HepG2 (cell line): ENCODE data around the gene SKP1. TPM values are rescaled to one million over a fixed set of nuclear protein-coding genes. Genes with fewer than 3 reads are reported as not detected.

Experiments used
- CCAR2 ChIP-seq: fragments of 200-400 bp; formaldehyde crosslinking; optimal IDR thresholded peaks from 2 replicates; pipeline ENCODE3; 2018; ENCODE audit warnings: low read depth, mild to moderate bottlenecking, low read length, moderate library complexity
- FOXM1 ChIP-seq: sonication (generic); formaldehyde crosslinking; IDR thresholded peaks from 2 replicates; pipeline ENCODE4 v1.5.0; 2020; ENCODE audit warnings: missing genetic modification reagents
- FOXO1 ChIP-seq: sonication (generic); formaldehyde crosslinking; IDR thresholded peaks from 2 replicates; pipeline ENCODE4 v1.4.0; 2020; ENCODE audit warnings: missing genetic modification reagents
- GATA4 ChIP-seq: sonication (generic); IDR thresholded peaks from 2 replicates; pipeline ENCODE4 v1.6.1; 2016; ENCODE audit warnings: antibody characterized with exemption, low read depth, borderline replicate concordance
- GTF3A ChIP-seq: sonication (generic); formaldehyde crosslinking; conservative IDR thresholded peaks from 2 replicates; pipeline ENCODE4 v1.4.0; 2020; ENCODE audit warnings: mild to moderate bottlenecking, missing genetic modification reagents
- HOXA9 ChIP-seq: sonication (generic); formaldehyde crosslinking; IDR thresholded peaks from 2 replicates; pipeline ENCODE4 v1.8.1; 2022; ENCODE audit warnings: missing genetic modification reagents, mild to moderate bottlenecking, moderate library complexity, borderline replicate concordance
- JDP2 ChIP-seq: sonication (generic); formaldehyde crosslinking; IDR thresholded peaks from 2 replicates; pipeline ENCODE4 v1.8.1; 2022; ENCODE audit warnings: missing genetic modification reagents, borderline replicate concordance
- KLF15 ChIP-seq: sonication (generic); formaldehyde crosslinking; IDR thresholded peaks from 2 replicates; pipeline ENCODE4 v1.8.1; 2023; ENCODE audit warnings: borderline replicate concordance, mild to moderate bottlenecking, inconsistent platforms, missing genetic modification reagents, mixed read lengths
- NFE2 ChIP-seq: sonication (generic); formaldehyde crosslinking; IDR thresholded peaks from 2 replicates; pipeline ENCODE4 v1.4.0; 2020; ENCODE audit warnings: missing genetic modification reagents
- NKX3-1 ChIP-seq: sonication (generic); formaldehyde crosslinking; IDR thresholded peaks from 2 replicates; pipeline ENCODE4 v1.5.0; 2020; ENCODE audit warnings: missing genetic modification reagents
- NR2F6 ChIP-seq, 2 experiments: IDR thresholded peaks; 2 replicates each; pipeline ENCODE4 v1.6.1; 2016; ENCODE audit warnings: antibody characterized with exemption in 1 of 2, mild to moderate bottlenecking in 1 of 2
- SRSF1 ChIP-seq: fragments of 200-400 bp; formaldehyde crosslinking; optimal IDR thresholded peaks from 2 replicates; pipeline ENCODE3; 2017; ENCODE audit warnings: mild to moderate bottlenecking, low read depth, low read length, moderate library complexity
- TOPORS ChIP-seq: sonication (generic); formaldehyde crosslinking; IDR thresholded peaks from 2 replicates; pipeline ENCODE4 v1.8.0; 2023; ENCODE audit warnings: mild to moderate bottlenecking, missing genetic modification reagents
- TRIM24 ChIP-seq: sonication (generic); formaldehyde crosslinking; IDR thresholded peaks from 2 replicates; pipeline ENCODE4 v1.8.0; 2022; ENCODE audit warnings: mild to moderate bottlenecking, missing genetic modification reagents
- ZBTB42 ChIP-seq: sonication (generic); formaldehyde crosslinking; IDR thresholded peaks from 2 replicates; pipeline ENCODE4 v1.5.0; 2020; ENCODE audit warnings: mild to moderate bottlenecking, missing genetic modification reagents
- ZFP62 ChIP-seq: sonication (generic); formaldehyde crosslinking; IDR thresholded peaks from 2 replicates; pipeline ENCODE4 v1.4.0; 2020; ENCODE audit warnings: missing genetic modification reagents
- ZNF205 ChIP-seq: IDR thresholded peaks from 2 replicates; pipeline ENCODE4 v1.6.1; 2018; ENCODE audit warnings: missing biosample characterization, missing genetic modification reagents
- ZNF225 ChIP-seq: sonication (generic); formaldehyde crosslinking; IDR thresholded peaks from 2 replicates; pipeline ENCODE4 v1.4.0; 2020; ENCODE audit warnings: mild to moderate bottlenecking, missing genetic modification reagents
- ZNF235 ChIP-seq: sonication (generic); formaldehyde crosslinking; IDR thresholded peaks from 2 replicates; pipeline ENCODE4 v1.8.1; 2023; ENCODE audit warnings: mild to moderate bottlenecking, missing genetic modification reagents, borderline replicate concordance
- ZNF337 ChIP-seq: sonication (generic); formaldehyde crosslinking; IDR thresholded peaks from 2 replicates; pipeline ENCODE4 v1.5.1; 2020; ENCODE audit warnings: missing genetic modification reagents, low read depth, mild to moderate bottlenecking, borderline replicate concordance
- ZNF350 ChIP-seq: sonication (generic); formaldehyde crosslinking; IDR thresholded peaks from 2 replicates; pipeline ENCODE4 v1.4.0; 2020; ENCODE audit warnings: mild to moderate bottlenecking, low read depth, missing genetic modification reagents, borderline replicate concordance
- ZNF367 ChIP-seq: sonication (generic); formaldehyde crosslinking; IDR thresholded peaks from 2 replicates; pipeline ENCODE4 v1.4.0; 2020; ENCODE audit warnings: missing genetic modification reagents, borderline replicate concordance
- ZNF792 ChIP-seq: IDR thresholded peaks from 2 replicates; pipeline ENCODE4 v1.6.1; 2016
- ZSCAN22 ChIP-seq: sonication (generic); formaldehyde crosslinking; IDR thresholded peaks from 2 replicates; pipeline ENCODE4 v1.4.0; 2020; ENCODE audit warnings: mild to moderate bottlenecking, missing genetic modification reagents
- polyA plus RNA-seq, 8 experiments: library from polyadenylated mRNA; depleted of rRNA in 3 of 8; stranded (reverse) in 7 of 8; unstranded in 1 of 8; fragments of >200 nt; fragmentation: Illumina TruSeq in 4 of 8; extraction: Trizol in 4 of 8; gene quantifications; 2 replicates each; pipeline versions ENCODE4 v1.2.1 to v1.2.3, GENCODE V29; 2011 to 2016; ENCODE audit warnings: low read depth in 4 of 8, missing spikeins in 1 of 8, mixed read lengths in 1 of 8; ENCODE audit not compliant: insufficient read depth in 1 of 8
- total RNA-seq, 5 experiments: library from RNA; depleted of rRNA; stranded (reverse); fragments of >200 nt; fragmentation: Illumina TruSeq; extraction: Trizol; gene quantifications; 2 replicates each; pipeline ENCODE4 v1.2.3, GENCODE V29; 2016; ENCODE audit warnings: low read depth in 1 of 5
- TF ChIP-seq, protein P1 (sequence below): sonication (generic); formaldehyde crosslinking; IDR thresholded peaks from 2 replicates; pipeline ENCODE4 v1.4.0; 2020; ENCODE audit warnings: missing genetic modification reagents
- TF ChIP-seq, protein P2 (sequence below): IDR thresholded peaks from 2 replicates; pipeline ENCODE4 v1.6.1; 2016; ENCODE audit warnings: mild to moderate bottlenecking, missing biosample characterization, missing genetic modification reagents
- TF ChIP-seq, protein P3 (sequence below): sonication (generic); formaldehyde crosslinking; IDR thresholded peaks from 2 replicates; pipeline ENCODE4 v1.5.0; 2020; ENCODE audit warnings: missing genetic modification reagents
- TF ChIP-seq, protein P4 (sequence below): sonication (generic); formaldehyde crosslinking; IDR thresholded peaks from 2 replicates; pipeline ENCODE4 v1.5.0; 2020; ENCODE audit warnings: mild to moderate bottlenecking, missing genetic modification reagents

Gene SKP1
- total and polyA plus RNA-seq, 2 of the 13 experiments (the other 11 are each of a cell fraction or from before 2014, with no cell fraction given) = 134 to 340 TPM

GRCh38 chr5:134176511-134177368 lies at the start of gene SKP1 (continued):
- TF ChIP-seq, protein P1, sequence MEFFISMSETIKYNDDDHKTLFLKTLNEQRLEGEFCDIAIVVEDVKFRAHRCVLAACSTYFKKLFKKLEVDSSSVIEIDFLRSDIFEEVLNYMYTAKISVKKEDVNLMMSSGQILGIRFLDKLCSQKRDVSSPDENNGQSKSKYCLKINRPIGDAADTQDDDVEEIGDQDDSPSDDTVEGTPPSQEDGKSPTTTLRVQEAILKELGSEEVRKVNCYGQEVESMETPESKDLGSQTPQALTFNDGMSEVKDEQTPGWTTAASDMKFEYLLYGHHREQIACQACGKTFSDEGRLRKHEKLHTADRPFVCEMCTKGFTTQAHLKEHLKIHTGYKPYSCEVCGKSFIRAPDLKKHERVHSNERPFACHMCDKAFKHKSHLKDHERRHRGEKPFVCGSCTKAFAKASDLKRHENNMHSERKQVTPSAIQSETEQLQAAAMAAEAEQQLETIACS = no peak
- TF ChIP-seq NFE2 (CRISPR knock-in tag) (no peak), CCAR2 (no peak), ZSCAN22 (0 out of 2 replicates have a peak, but pooled peaks have one; percentile 58), NKX3-1 (CRISPR knock-in tag) (peak; percentile 97), ZNF367 (CRISPR knock-in tag) (peak; percentile 75; the same call in 1 of the 2 replicates), ZBTB42 (CRISPR knock-in tag) (peak; percentile 43; the same call in 1 of the 2 replicates), SRSF1 (peak; percentile 60), NR2F6 (IDR thresholded peaks at IDR 0.05) (no peak), NR2F6 (CRISPR knock-in tag; IDR thresholded peaks at IDR 0.05) (no peak), ZNF205 (CRISPR knock-in tag) (peak; percentile 86; the same call in 1 of the 2 replicates), FOXM1 (CRISPR knock-in tag) (no peak), GTF3A (CRISPR knock-in tag) (peak; percentile 68; the same call in 1 of the 2 replicates), ZNF235 (peak; percentile 96), ZNF350 (CRISPR knock-in tag) (peak; percentile 83; the same call in 1 of the 2 replicates), TRIM24 (CRISPR knock-in tag) (no peak), ZNF792 (CRISPR knock-in tag) (no peak), TOPORS (CRISPR knock-in tag) (peak; percentile 86), ZFP62 (no peak), HOXA9 (peak; percentile 37; the same call in 1 of the 2 replicates), GATA4 (peak; percentile 78; the same call in 1 of the 2 replicates), ZNF225 (CRISPR knock-in tag) (peak; percentile 77; the same call in 1 of the 2 replicates), FOXO1 (CRISPR knock-in tag) (peak; percentile 40; the same call in 1 of the 2 replicates), ZNF337 (CRISPR knock-in tag) (no peak), KLF15 (peak; percentile 73; the same call in 1 of the 2 replicates), JDP2 (CRISPR knock-in tag) (no peak)
- TF ChIP-seq, protein P2, sequence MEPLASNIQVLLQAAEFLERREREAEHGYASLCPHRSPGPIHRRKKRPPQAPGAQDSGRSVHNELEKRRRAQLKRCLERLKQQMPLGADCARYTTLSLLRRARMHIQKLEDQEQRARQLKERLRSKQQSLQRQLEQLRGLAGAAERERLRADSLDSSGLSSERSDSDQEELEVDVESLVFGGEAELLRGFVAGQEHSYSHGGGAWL = peak; percentile 82
- TF ChIP-seq, protein P3, sequence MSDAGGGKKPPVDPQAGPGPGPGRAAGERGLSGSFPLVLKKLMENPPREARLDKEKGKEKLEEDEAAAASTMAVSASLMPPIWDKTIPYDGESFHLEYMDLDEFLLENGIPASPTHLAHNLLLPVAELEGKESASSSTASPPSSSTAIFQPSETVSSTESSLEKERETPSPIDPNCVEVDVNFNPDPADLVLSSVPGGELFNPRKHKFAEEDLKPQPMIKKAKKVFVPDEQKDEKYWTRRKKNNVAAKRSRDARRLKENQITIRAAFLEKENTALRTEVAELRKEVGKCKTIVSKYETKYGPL (CRISPR knock-in tag) = no peak
- TF ChIP-seq, protein P4, sequence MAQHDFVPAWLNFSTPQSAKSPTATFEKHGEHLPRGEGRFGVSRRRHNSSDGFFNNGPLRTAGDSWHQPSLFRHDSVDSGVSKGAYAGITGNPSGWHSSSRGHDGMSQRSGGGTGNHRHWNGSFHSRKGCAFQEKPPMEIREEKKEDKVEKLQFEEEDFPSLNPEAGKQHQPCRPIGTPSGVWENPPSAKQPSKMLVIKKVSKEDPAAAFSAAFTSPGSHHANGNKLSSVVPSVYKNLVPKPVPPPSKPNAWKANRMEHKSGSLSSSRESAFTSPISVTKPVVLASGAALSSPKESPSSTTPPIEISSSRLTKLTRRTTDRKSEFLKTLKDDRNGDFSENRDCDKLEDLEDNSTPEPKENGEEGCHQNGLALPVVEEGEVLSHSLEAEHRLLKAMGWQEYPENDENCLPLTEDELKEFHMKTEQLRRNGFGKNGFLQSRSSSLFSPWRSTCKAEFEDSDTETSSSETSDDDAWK (CRISPR knock-in tag) = no peak
